Thymus (tissue), 11 donors: ENCODE data around the gene TYMS. TPM values are rescaled to one million over a fixed set of nuclear protein-coding genes. Genes with fewer than 3 reads are reported as not detected.

ENCODE experiments used
- DNase-seq, 9 donors: peaks; one replicate each; pipeline ENCODE4 v3.0.0-alpha.2; 2013; ENCODE audit warnings: low spot score in 9 of 9, low read depth in 6 of 9, missing footprints in 1 of 9
- H3K27ac ChIP-seq, 2 donors: one replicate each; pipeline ENCODE4 v1.5.1; 2013; ENCODE audit warnings: control low read depth in 1 of 2, low read depth in 1 of 2, low read length in 1 of 2, mild to moderate bottlenecking in 1 of 2, moderate library complexity in 1 of 2
- H3K27me3 ChIP-seq, 2 donors: one replicate each; pipeline ENCODE4 v1.5.1; 2013; ENCODE audit warnings: low read length in 1 of 2; ENCODE audit not compliant: control insufficient read depth in 2 of 2, insufficient read depth in 1 of 2
- H3K36me3 ChIP-seq, 2 donors: one replicate each; pipeline ENCODE4 v1.5.1; 2013; ENCODE audit warnings: low read length in 1 of 2, mild to moderate bottlenecking in 1 of 2, moderate library complexity in 1 of 2; ENCODE audit not compliant: control insufficient read depth in 2 of 2, insufficient read depth in 2 of 2
- H3K4me1 ChIP-seq, 2 donors: one replicate each; pipeline ENCODE4 v1.5.1; 2013; ENCODE audit warnings: low read length in 2 of 2; ENCODE audit not compliant: control insufficient read depth in 2 of 2, insufficient read depth in 2 of 2
- H3K4me3 ChIP-seq, 2 donors: one replicate each; pipeline ENCODE4 v1.5.1; 2013; ENCODE audit warnings: low read length in 2 of 2, control low read depth in 1 of 2, mild to moderate bottlenecking in 1 of 2
- H3K9me3 ChIP-seq, 2 donors: one replicate each; pipeline ENCODE4 v1.5.1; 2013; ENCODE audit warnings: low read length in 1 of 2, mild to moderate bottlenecking in 1 of 2; ENCODE audit not compliant: control insufficient read depth in 2 of 2, insufficient read depth in 1 of 2
- WGBS: extraction: QIAGEN DNeasy Blood & Tissue Kit; methylation state at CpG from one replicate; pipeline ENCODE4 v1.1.7; 2013; 5-methylcytosine and 5-hydroxymethylcytosine counted together
- polyA plus RNA-seq: library from polyadenylated mRNA; stranded (reverse); fragments of 200-250 nt; gene quantifications from one replicate; pipeline ENCODE4 v1.2.3, GENCODE V29; 2013
- total RNA-seq: library from RNA; stranded (reverse); fragments of 120-200 nt; gene quantifications from one replicate; pipeline ENCODE4 v1.2.4, GENCODE V29; 2013
- donor health status: healthy.

The TYMS gene
- total and polyA plus RNA-seq, 2 donors: 17.8 to 55.7 TPM

- H3K4me1 ChIP-seq: peaks cover 24 to 28% of the 10 kb centered on the region in 2 donors
- peaks cover 38 to 57% of the 10 kb centered on the region in 2 donors for H3K36me3 ChIP-seq
- H3K27me3 ChIP-seq: no peaks in the 10 kb centered on the region
- H3K4me3 ChIP-seq: no peak overlapping the region
- H3K27ac ChIP-seq: no peak overlapping the region
- DNase-seq: no peak
- WGBS: 96% methylated on average over 3 of the region's 3 CpGs
- H3K9me3 ChIP-seq: no peaks in the 10 kb centered on the region
Observed at GRCh38 chr18:685438-685837, 28.0 kb downstream of the TYMS start.

- peak in 1 of 9 donors; percentile 39 for DNase-seq
- WGBS: 93% methylated on average over 11 of the region's 11 CpGs
- no peaks in the 10 kb centered on the region for H3K27me3 ChIP-seq
- H3K4me1 ChIP-seq: peaks cover 18 to 27% of the 10 kb centered on the region in 2 donors
- peaks cover 36 to 60% of the 10 kb centered on the region in 2 donors for H3K36me3 ChIP-seq
- no peak overlapping the region for H3K27ac ChIP-seq
- no peaks in the 10 kb centered on the region for H3K9me3 ChIP-seq
- no peak overlapping the region for H3K4me3 ChIP-seq
Observed at GRCh38 chr18:686339-687111, 29.1 kb downstream of the TYMS start.

DNA sequence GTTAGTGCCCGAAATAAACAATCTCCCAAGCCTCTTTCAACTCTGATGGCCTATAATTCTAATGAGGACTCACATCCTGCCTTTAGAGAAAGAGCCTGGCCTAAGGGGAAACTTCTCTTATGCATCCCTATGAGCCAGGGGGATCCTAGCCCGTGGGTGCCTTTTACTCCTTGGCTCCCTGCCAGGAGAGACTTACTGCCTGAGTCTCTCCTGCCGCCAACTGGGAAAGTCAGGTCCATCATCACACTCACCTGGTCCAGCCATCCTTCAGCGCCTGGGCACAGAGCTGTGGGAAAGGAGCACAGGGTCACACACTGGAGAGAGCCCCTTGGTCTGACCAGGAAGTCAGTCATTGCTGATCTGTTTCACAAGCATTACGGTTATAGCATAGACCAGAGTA is 30.9 kb downstream of the TYMS start:
- no peaks in the 10 kb centered on the region for H3K27me3 ChIP-seq
- no peak for DNase-seq
- H3K27ac ChIP-seq: no peak overlapping the region
- WGBS: 95% methylated on average over 5 of the region's 5 CpGs
- H3K36me3 ChIP-seq: peaks cover 37 to 62% of the 10 kb centered on the region in 2 donors
- peaks cover 12 to 29% of the 10 kb centered on the region in 2 donors for H3K4me1 ChIP-seq
- H3K4me3 ChIP-seq: no peak overlapping the region
- H3K9me3 ChIP-seq: no peaks in the 10 kb centered on the region

GRCh38 chr18:692824-693223 is 35.4 kb downstream of the TYMS start:
- WGBS: 16% methylated on average over 6 of the region's 6 CpGs
- Histone ChIP-seq H3K27ac (peak overlapping the region; percentile 57 to 94), H3K9me3 (no peaks in the 10 kb centered on the region), H3K36me3 (peaks cover 19 to 56% of the 10 kb centered on the region in 2 donors), H3K27me3 (no peaks in the 10 kb centered on the region), H3K4me3 (no peak overlapping the region), H3K4me1 (peaks cover 11 to 36% of the 10 kb centered on the region in 2 donors)
- peak in 7 of 9 donors; percentile 48 to 87 (median 70) for DNase-seq

GRCh38 chr18:693466-694187 is 36.2 kb downstream of the TYMS start:
- DNase-seq: peak in 1 of 9 donors; percentile 44
- no peaks in the 10 kb centered on the region for H3K9me3 ChIP-seq
- no peak overlapping the region for H3K4me3 ChIP-seq
- peaks cover 11 to 36% of the 10 kb centered on the region in 2 donors for H3K4me1 ChIP-seq
- H3K27ac ChIP-seq: peak overlapping the region; percentile 81 to 94
- WGBS: 47% methylated on average over 8 of the region's 8 CpGs
- H3K27me3 ChIP-seq: no peaks in the 10 kb centered on the region
- peaks cover 13 to 50% of the 10 kb centered on the region in 2 donors for H3K36me3 ChIP-seq

DNA sequence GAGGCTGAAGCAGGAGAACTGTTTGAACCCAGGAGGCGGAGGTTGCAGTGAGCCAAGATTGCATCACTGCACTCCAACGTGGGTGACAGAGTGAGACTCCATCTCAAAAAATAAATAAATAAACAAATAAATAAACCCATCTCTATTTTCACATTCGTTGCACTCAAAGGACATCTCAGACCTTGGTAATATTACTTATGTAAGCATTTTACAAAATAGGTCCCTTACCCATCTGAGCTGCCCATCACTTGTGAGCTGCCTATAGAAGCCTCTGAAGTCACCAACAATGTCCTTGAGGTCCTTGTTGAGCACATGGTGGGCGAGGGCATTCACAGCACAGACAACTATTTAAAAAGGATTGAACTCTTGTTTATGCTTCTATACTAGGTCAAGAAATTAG is 39.6 kb downstream of the TYMS start:
- WGBS: 97% methylated on average over 4 of the region's 4 CpGs
- Histone ChIP-seq H3K36me3 (peaks cover 5 to 34% of the 10 kb centered on the region in 2 donors), H3K9me3 (no peaks in the 10 kb centered on the region), H3K27me3 (no peaks in the 10 kb centered on the region), H3K27ac (no peak overlapping the region), H3K4me1 (peaks cover 11 to 25% of the 10 kb centered on the region in 2 donors), H3K4me3 (no peak overlapping the region)
- DNase-seq: no peak

DNA sequence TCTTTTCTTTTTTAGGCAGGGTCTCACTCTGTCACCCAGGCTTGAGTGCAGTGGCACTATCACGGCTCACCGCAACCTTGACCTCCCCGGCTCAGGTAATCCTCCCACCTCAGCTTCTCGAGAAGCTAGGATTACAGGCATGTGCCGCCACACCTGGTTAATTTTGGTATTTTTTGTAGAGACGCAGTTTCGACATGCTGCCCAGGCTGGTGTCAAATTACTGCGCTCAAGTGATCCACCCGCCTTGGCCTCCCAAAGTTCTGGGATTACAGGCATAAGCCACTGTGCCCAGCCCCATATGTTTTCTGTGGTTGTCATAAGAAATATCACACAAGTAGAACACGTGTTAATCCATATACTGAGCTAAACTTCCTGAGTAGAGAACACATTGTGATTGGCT is 40.3 kb downstream of the TYMS start:
- 92% methylated on average over 10 of the region's 10 CpGs for WGBS
- Histone ChIP-seq H3K27me3 (no peaks in the 10 kb centered on the region), H3K27ac (no peak overlapping the region), H3K4me3 (no peak overlapping the region), H3K4me1 (peaks cover 9 to 17% of the 10 kb centered on the region in 2 donors), H3K36me3 (peaks cover 5 to 29% of the 10 kb centered on the region in 2 donors), H3K9me3 (no peaks in the 10 kb centered on the region)
- no peak for DNase-seq

DNA sequence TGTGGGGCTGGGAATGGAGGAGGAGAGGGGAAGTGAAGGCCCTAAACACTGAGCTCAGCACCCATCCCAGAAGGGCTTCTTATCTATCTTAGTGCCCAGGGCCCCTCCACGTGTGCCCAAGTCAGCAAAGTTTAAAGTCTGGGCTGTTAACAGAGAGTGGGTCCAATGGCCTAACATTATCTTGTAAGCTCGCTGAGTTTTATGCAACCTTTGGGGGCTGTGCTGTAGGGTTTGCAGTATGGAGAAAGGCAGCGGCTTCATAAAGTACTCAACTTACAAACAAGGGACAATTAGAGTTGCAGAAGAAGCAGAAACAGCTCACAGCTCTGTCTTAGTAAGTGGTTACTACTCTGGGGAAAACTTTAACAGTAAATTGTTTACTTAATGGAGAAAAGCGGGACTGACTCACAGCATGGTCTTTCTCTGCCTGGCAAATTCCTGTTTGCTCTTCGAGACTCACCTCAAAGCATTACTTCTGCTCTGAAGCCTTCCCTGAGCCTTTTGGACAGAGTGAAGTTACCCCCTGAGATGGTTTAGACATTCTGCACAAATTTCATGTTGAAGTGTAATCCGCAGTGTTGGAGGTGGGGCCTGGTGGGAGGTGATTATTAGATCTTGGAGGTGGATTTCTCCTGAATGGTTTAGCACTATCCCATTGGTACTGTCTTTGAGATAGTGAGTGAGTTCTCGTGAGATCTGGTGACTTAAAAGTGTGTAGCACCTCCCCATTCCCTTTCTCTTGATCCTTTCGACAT is 45.9 kb downstream of the TYMS start:
- Histone ChIP-seq H3K4me3 (no peak overlapping the region), H3K36me3 (peaks cover 27 to 43% of the 10 kb centered on the region in 2 donors), H3K27ac (peak overlapping the region in 1 of 2 donors; percentile 25), H3K27me3 (no peaks in the 10 kb centered on the region), H3K9me3 (no peaks in the 10 kb centered on the region), H3K4me1 (no peaks in the 10 kb centered on the region)
- WGBS: 87% methylated on average over 8 of the region's 8 CpGs
- no peak for DNase-seq
